HG02870 (cell line): ENCODE data around the gene HIC1.
"Not testable (repeated sequence)": the region's sequence is repeated elsewhere in the genome, so short reads cannot be mapped to it uniquely, and the experiment has no call there.

Source experiments
- ATAC-seq: cut with Tn5 transposase; IDR thresholded peaks from one replicate; pipeline ENCODE4 v1.9.1; 2021; ENCODE audit warnings: mild to moderate bottlenecking, moderate library complexity; ENCODE audit not compliant: unreplicated experiment

The HIC1 gene

GRCh38 chr17:2054512-2055291, at the start of gene HIC1:
HIC1 (plus strand) TSS chr17:2055103; CDS start chr17:2056691, 1,588 bp downstream.
- peak; percentile 29 for ATAC-seq

GRCh38 chr17:2008332-2009126, 46.4 kb upstream of the HIC1 start:
- ATAC-seq = no peak

GRCh38 chr17:2009737-2010136, 45.2 kb upstream of the HIC1 start:
- no peak for ATAC-seq

- ATAC-seq = no peak
These were observed 43.2 kb upstream of the HIC1 start for GRCh38 chr17:2011411-2012371.

GRCh38 chr17:2012499-2012898, 42.4 kb upstream of the HIC1 start:
- no peak for ATAC-seq

GRCh38 chr17:2013220-2013993, 41.5 kb upstream of the HIC1 start:
- not testable (repeated sequence) for ATAC-seq

GRCh38 chr17:2013994-2014317, 40.9 kb upstream of the HIC1 start:
- ATAC-seq = no peak

GRCh38 chr17:2015314-2015713, 39.6 kb upstream of the HIC1 start:
- no peak for ATAC-seq

- no peak for ATAC-seq
These were observed 38.4 kb upstream of the HIC1 start for GRCh38 chr17:2016494-2016893.

GRCh38 chr17:2017274-2017941, 37.5 kb upstream of the HIC1 start:
- no peak for ATAC-seq

- ATAC-seq = no peak
These were observed 36.0 kb upstream of the HIC1 start for GRCh38 chr17:2018716-2019510.

GRCh38 chr17:2019723-2020122, 35.2 kb upstream of the HIC1 start:
- no peak for ATAC-seq

GRCh38 chr17:2020721-2021120, 34.2 kb upstream of the HIC1 start:
- ATAC-seq = no peak

GRCh38 chr17:2022647-2023240, 32.2 kb upstream of the HIC1 start:
- ATAC-seq = no peak

GRCh38 chr17:2023256-2023655, 31.6 kb upstream of the HIC1 start:
- no peak for ATAC-seq

GRCh38 chr17:2023692-2024571, 31.0 kb upstream of the HIC1 start:
- ATAC-seq = no peak

- no peak for ATAC-seq
These were observed 30.2 kb upstream of the HIC1 start for GRCh38 chr17:2024572-2025219.
